Neural crest cell (in vitro differentiated cells): ENCODE results near the gene CPLANE2. TPM values are rescaled to one million over a fixed set of nuclear protein-coding genes. Genes with fewer than 3 reads are reported as not detected.

Source experiments
- DNase-seq: peaks from one replicate; pipeline ENCODE4 v3.0.0; 2021; ENCODE audit warnings: low read depth, mixed read lengths, low spot score
- H3K27ac Mint-ChIP-seq: one replicate; pipeline ENCODE4 v1.8.0; 2021; ENCODE audit warnings: mild to moderate bottlenecking, mixed read lengths; ENCODE audit not compliant: unreplicated experiment
- H3K27me3 Mint-ChIP-seq: 2 replicates; pipeline ENCODE4 v1.8.0; 2021; ENCODE audit warnings: low read depth, mild to moderate bottlenecking, mixed read lengths
- H3K36me3 Mint-ChIP-seq: 2 replicates; pipeline ENCODE4 v1.8.0; 2021; ENCODE audit warnings: low read depth, mild to moderate bottlenecking, mixed read lengths
- H3K4me1 Mint-ChIP-seq: 2 replicates; pipeline ENCODE4 v1.8.0; 2021; ENCODE audit warnings: mixed read lengths
- H3K4me3 Mint-ChIP-seq: one replicate; pipeline ENCODE4 v1.8.0; 2021; ENCODE audit warnings: mild to moderate bottlenecking, mixed read lengths
- H3K9me3 Mint-ChIP-seq: 2 replicates; pipeline ENCODE4 v1.8.0; 2021; ENCODE audit warnings: mixed read lengths
- total RNA-seq: library from RNA; stranded (reverse); gene quantifications from 2 replicates; pipeline ENCODE4 v1.2.1, GENCODE V29; 2021
- TF ChIP-seq, protein P1 (sequence below): fragments of 200-600 bp; sonication (generic); conservative IDR thresholded peaks from 2 replicates; pipeline ENCODE4 v1.5.0; 2021; ENCODE audit warnings: antibody characterized with exemption, mild to moderate bottlenecking

CPLANE2 gene
- total RNA-seq, 1 donor from 2014 or later, result 11.8 TPM

GRCh38 chr1:16204216-16204615, 32.8 kb downstream of the CPLANE2 start:
- Mint-ChIP-seq H3K4me1 (peaks cover 12% of the 10 kb centered on the region), H3K9me3 (no peaks in the 10 kb centered on the region), H3K27me3 (peaks cover 2% of the 10 kb centered on the region), H3K27ac (no peak overlapping the region), H3K36me3 (no peaks in the 10 kb centered on the region), H3K4me3 (no peak overlapping the region)
- TF ChIP-seq, protein P1, sequence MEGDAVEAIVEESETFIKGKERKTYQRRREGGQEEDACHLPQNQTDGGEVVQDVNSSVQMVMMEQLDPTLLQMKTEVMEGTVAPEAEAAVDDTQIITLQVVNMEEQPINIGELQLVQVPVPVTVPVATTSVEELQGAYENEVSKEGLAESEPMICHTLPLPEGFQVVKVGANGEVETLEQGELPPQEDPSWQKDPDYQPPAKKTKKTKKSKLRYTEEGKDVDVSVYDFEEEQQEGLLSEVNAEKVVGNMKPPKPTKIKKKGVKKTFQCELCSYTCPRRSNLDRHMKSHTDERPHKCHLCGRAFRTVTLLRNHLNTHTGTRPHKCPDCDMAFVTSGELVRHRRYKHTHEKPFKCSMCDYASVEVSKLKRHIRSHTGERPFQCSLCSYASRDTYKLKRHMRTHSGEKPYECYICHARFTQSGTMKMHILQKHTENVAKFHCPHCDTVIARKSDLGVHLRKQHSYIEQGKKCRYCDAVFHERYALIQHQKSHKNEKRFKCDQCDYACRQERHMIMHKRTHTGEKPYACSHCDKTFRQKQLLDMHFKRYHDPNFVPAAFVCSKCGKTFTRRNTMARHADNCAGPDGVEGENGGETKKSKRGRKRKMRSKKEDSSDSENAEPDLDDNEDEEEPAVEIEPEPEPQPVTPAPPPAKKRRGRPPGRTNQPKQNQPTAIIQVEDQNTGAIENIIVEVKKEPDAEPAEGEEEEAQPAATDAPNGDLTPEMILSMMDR, result no peak
- no peak for DNase-seq

DNA sequence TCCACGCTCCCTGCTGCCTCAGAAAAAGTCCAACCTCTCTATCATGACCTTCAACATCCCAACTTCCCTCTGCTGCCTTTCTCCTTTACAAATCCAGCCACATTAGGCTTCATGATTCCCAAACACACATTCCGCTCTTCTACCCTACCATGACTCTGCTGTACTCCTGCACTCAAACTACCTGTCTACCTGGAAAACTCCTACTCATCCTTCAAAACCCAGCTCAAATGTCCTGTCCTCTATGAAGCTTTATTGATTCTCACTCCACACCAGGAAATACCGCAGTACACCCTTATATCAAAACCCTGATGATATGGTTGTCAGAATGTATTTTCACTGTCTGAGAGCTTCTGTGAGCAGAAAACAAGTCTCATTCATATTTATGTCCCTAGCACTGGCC, 33.4 kb downstream of the CPLANE2 start:
- Mint-ChIP-seq H3K4me3 (no peak overlapping the region), H3K4me1 (peaks cover 8% of the 10 kb centered on the region), H3K36me3 (no peaks in the 10 kb centered on the region), H3K27ac (no peak overlapping the region), H3K27me3 (peaks cover 2% of the 10 kb centered on the region), H3K9me3 (no peaks in the 10 kb centered on the region)
- TF ChIP-seq, protein P1, result no peak
- DNase-seq, result no peak

DNA sequence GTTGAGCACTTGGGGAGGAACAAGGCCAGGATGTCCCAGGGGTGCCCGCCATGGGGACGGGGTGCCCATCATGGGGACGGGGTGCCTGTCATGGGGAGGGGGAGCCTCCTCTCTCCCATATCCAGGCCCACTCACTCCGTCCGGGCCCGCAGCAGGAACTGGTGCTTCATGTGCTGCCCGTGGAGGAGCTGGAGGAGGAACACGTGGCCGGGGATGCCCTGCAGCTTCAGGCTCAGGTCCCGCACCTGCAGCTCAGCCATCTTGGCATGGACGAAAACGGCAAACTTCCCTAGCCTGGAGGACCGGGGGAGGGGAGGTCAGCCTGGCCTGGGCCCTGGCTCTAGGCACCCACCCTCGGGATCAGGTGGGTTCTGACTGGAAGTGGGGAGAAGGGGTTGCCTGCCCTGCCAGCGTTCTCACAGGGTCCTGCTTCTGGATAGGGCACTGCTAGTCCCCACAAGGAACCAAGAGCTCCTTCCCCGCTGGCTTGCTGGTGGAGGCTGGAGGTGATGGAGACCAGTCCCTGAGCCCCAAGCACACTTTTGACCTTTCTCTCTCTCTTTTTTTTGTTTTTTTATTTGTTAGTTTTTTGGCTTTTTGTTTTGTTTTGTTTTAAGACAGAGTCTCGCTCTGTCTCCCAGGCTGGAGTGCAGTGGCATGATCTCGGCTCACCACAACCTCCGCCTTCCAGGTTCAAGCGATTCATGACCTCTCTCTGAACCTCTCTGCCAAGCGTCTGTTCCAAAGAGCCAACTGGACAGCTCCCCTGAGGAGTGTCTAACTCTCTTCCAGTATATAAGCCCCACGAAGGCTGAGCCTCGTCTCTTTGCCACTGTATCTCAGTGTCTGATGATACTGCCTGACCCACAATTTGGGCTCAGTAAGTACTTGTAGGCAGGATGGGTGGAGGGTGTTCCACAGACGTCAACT, 34.4 kb downstream of the CPLANE2 start:
- TF ChIP-seq, protein P1, result no peak
- H3K27ac Mint-ChIP-seq, result no peak overlapping the region
- no peak for DNase-seq
- peaks cover 2% of the 10 kb centered on the region for H3K27me3 Mint-ChIP-seq
- no peaks in the 10 kb centered on the region for H3K36me3 Mint-ChIP-seq
- no peaks in the 10 kb centered on the region for H3K9me3 Mint-ChIP-seq
- peaks cover 8% of the 10 kb centered on the region for H3K4me1 Mint-ChIP-seq
- H3K4me3 Mint-ChIP-seq, result no peak overlapping the region

DNA sequence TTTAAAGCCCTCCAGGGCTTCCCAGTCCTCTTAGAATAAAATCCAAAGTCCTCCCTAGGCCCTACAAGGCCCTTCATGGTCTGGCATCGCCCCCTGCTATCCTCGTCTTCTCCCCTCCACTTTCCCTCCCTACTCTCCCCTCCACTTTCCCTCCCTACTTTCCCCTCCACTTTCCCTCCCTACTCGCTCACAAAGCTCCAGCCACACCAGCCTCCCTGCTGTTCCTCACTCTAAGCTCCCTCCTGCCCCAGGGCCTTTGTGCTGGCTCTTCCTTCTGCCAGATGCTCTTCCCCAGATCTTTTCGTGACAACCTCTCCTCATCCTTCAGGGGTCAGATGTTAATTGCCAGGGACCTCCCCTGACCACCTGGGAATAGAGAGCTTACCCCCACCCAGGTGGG, 37.3 kb downstream of the CPLANE2 start:
- Mint-ChIP-seq H3K27me3 (no peaks in the 10 kb centered on the region), H3K4me3 (no peak overlapping the region), H3K9me3 (no peaks in the 10 kb centered on the region), H3K27ac (no peak overlapping the region), H3K36me3 (no peaks in the 10 kb centered on the region), H3K4me1 (no peaks in the 10 kb centered on the region)
- no peak for DNase-seq
- TF ChIP-seq, protein P1, result no peak

GRCh38 chr1:16199157-16199501, 37.9 kb downstream of the CPLANE2 start:
- Mint-ChIP-seq H3K9me3 (no peaks in the 10 kb centered on the region), H3K27ac (no peak overlapping the region), H3K4me1 (no peaks in the 10 kb centered on the region), H3K4me3 (no peak overlapping the region), H3K27me3 (no peaks in the 10 kb centered on the region), H3K36me3 (no peaks in the 10 kb centered on the region)
- DNase-seq, result no peak
- TF ChIP-seq, protein P1, result no peak
